Mucosa of gallbladder (tissue), 1 donor: ENCODE results near the gene NKAIN2. TPM values are rescaled to one million over a fixed set of nuclear protein-coding genes. Genes with fewer than 3 reads are reported as not detected.
"Not testable (repeated sequence)": the region's sequence is repeated elsewhere in the genome, so short reads cannot be mapped to it uniquely, and the experiment has no call there.

ENCODE experiments used
- DNase-seq: peaks from one replicate; pipeline ENCODE4 v3.0.0-alpha.2; 2020; ENCODE audit warnings: low spot score
- total RNA-seq: library from RNA; stranded (reverse); gene quantifications from one replicate; pipeline ENCODE4 v1.2.1, GENCODE V29; 2021
- donor health status: DM: no; HTN: no; CAD: no.

Gene NKAIN2
- total RNA-seq, 1 donor from 2014 or later: 0.29 TPM

DNA sequence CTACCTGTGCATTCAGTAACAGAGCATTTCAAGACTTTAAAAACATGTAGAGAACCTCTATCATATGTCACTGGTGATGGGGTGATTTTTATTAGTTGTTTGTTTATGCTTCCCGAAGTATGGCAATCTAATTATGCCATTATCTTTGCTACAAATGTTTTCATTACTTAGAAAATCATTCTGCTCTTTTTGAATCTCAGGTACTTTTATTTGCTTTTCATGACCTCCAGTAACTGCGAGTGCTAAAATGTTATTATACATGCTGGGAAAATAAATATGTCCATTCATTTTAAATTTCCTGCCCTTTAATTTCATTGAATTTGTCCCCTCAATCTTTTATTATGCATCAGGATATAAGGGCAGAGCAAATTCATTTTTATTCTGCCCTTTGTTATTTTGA lies 515.7 kb downstream of the NKAIN2 start:
- DNase-seq: no peak

DNA sequence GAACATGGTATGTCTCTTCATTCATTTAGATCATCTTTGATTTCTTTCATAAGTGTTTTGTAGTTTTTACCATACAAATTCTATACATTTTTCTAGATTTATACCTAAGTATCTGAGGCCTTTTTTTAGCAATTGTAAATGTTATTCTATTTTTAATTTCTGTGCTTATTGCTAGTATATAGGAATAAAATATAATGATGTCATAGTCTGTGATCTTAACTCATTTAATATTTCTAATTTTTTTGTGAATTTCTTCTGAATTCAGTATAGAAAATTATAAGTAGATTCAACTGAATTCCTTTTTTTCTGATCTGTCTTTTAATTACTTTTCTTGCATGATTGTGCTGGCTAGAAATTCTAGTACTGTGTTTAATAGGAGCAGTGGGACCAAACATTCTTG lies 520.6 kb downstream of the NKAIN2 start:
- DNase-seq: no peak

DNA sequence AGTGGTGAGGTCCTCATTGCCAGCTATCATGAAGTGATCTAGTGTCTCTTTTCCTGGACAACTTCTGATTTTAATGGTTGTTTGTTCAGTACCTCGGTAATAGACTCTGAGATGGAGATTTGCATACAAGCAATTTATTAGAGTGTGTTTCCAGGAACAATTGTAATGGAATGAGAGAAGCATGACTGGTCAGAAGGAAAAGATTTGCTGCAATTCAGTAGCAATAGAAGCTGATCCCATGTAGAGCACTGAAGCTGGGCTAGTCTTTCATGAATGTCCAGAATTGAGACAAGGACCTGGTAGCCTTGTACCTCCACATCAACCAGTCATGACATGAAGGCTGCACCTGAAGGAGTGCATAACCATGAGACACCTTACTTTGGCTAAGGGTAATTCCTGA lies 526.5 kb downstream of the NKAIN2 start:
- DNase-seq: no peak

DNA sequence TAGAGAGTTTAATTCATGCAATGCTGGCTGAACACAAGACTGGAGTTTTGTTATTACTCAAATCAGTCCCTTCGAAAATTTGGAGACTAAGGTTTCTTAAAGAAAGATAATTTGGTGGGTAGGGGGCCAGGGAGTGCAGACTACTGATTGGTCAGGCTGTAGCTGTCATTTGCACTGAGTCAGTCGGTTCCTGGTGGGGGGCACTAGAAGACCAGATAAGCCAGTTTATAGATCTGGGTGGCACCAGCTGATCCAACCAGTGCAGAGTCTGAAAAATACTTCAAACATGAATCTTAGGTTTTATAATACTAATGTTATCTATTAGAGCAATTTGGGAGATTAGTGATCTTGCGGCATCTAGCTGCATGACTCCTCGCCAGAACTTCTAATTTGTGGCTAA lies 530.7 kb downstream of the NKAIN2 start:
- no peak for DNase-seq

DNA sequence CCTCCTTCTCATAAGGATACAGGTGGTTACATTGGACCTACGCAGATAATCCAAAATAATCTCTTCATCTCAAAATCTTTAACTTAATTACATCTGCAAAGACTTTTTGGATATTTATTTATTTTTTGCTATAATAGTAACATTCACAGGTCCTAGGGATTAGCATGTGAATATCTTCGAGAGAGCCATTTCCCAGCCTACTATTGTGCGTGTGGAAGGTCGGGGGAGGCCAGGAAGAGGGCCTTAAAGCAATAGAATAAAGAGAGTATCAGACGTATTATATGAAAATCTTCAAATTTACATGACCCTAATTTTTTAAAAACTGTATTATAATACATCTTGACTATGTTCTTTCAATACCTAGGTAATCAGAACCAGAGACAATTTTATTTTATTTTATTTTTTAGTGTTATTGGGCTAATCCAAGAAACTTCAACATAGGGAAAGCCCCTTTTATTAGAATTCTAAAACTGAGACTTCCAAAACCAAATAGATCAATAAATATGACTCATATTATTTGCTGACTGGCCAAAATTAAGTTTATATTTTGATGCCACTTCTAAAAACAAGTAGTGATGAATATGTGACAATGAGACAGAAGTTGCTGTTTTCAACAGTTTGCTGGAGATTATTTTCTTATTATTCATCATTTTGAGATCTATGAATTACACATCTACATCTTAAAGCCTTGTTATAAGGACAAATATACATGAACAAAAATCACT lies 536.1 kb downstream of the NKAIN2 start:
- DNase-seq: no peak

DNA sequence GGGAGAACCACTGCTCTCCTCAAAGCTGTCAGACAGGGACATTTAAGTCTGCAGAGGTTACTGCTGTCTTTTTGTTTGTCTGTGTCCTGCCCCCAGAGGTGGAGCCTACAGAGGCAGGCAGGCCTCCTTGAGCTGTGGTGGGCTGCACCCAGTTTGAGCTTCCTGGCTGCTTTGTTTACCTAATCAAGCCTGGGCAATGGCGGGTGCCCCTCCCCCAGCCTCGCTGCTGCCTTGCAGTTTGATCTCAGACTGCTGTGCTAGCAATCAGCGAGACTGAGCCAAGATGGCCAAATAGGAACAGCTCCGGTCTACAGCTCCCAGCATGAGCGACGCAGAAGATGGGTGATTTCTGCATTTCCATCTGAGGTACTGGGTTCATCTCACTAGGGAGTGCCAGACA lies 544.7 kb downstream of the NKAIN2 start:
- not testable (repeated sequence) for DNase-seq

DNA sequence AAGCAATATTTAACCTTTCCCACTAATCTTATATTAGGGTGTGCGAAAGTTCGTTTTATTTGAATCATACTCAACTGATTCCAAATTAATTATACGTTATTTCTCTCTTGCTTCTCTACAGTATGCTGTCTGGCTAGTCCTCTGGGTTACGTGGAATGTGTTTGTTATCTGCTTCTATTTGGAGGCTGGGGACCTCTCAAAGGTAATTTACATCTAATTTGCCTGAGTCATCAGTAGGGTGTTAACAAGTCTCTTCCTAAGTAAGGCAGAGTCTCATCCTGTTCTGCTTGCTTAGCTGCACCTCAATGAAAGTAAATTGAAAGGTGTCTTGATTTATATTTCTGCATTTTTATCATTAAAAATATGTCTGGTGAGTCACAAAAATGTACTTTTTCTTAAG lies 551.5 kb downstream of the NKAIN2 start:
- DNase-seq: no peak

DNA sequence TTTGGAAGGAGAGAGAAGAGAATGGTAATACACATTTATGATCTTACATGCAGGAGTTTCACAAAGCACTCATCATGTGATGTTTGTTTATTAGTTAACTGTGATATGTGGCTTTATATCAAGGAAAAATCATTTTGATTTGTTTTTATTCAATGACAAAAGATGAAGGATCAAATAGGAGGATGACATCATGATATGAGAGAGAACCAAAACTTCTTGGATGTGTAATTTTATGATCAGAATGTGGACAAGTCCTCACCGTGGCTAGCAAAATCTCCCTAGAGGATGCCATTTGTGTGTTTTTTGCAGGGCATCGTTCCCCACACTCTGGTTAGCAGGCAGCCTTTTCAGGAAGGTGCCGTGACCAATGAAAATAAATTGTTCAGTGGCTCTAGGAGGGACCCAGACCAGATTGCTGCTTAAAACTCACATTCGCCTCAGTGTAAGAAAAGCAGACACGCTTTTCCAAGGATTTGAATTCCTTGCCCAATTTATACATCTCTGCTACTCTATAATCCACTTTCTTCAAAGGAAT lies 552.7 kb downstream of the NKAIN2 start:
- DNase-seq: no peak

DNA sequence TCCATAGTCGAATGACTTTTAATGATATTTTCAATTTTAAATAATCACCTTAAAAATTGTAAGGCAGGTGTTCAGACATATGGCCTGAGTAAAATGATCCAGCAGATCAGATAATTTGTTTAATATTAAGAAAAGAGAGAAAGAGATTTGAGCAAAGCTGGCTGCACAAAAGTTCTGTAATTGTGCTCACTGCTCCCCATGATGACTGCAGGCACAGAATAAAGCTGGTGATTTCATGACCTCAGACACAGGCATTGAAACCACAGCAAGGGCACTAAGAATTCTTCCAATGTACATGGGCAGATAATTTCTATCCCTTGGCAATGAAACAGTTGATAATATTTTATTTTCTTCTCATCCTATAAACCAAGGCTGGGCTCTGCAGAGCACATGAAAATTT lies 553.1 kb downstream of the NKAIN2 start:
- no peak for DNase-seq

DNA sequence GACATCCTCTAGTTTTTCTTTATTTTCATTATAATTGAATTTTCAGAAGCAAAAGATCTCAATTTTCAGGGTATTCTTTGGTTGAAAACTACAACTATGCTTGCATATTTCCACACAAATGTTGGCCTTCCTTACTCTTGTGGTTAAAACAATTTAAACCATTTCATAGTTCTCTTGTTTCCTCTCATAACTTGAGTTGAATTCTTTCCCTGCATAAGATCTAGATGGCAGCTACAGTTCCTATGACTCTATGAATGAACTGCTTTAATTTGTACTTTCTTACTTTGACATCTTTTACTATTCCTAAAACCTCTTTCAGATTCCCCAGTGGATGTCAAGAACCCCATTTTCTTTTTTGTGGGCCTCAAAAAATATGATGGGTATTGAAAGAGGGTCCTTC lies 564.5 kb downstream of the NKAIN2 start:
- no peak for DNase-seq

DNA sequence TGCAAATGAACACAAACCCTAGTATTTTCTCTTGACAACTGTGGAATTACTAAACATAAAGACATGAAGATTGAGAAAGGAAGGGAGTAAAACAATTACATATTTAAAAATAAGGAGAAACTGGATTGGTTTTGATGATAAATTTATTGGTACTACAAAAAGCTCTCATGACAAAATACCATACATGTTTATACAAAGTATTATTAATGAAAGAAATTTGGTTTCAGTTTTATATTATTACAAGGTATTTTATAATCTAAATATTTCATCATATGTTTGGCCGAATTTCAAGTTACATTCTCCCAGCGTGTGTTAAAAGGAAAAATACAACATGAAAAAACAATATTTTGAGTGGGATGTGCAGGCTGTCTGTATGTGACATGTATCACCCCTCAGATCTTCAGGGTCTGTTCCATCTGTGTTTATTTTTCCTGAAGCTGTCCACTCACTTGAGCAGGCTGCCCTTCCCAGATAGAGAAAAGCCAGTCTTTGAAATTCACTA lies 568.4 kb downstream of the NKAIN2 start:
- DNase-seq: no peak

DNA sequence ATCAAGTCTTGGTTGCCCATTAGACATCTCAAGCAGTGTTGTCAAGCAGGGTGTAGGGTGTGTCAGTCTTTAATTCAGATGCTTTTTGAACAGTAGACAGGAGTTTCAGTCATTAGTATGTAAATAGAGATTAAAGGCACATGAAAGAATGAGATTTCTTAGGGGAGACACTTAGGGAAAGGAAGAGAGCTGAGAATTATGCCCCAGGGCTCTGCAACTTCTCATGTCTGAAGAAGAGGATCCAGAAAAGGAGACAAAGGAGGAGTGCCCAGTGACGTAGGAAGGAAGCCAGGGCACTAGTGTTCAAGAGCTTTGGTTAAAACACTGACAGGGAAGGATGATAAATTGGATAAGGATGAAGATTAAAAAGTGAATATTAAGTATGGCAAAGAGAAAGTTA lies 569.7 kb downstream of the NKAIN2 start:
- DNase-seq: no peak

DNA sequence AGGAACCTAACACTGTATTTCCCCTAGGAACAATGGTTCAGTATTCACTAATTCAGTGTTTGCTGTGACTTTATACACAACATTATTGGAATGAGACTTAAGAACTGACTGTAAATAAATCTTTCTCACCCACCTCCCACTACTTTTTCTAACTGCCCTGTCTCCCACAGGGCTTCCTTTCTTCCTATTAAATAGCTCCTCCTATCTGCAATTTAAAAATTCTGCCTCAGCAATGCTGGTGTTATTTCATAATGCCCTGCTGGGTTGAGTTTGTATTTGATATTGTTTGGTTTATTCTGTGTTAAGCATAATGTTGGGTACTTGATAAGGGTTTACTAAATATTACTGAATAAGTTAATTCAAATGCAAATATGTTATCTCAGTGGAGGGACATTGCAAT lies 585.5 kb downstream of the NKAIN2 start:
- DNase-seq: no peak

DNA sequence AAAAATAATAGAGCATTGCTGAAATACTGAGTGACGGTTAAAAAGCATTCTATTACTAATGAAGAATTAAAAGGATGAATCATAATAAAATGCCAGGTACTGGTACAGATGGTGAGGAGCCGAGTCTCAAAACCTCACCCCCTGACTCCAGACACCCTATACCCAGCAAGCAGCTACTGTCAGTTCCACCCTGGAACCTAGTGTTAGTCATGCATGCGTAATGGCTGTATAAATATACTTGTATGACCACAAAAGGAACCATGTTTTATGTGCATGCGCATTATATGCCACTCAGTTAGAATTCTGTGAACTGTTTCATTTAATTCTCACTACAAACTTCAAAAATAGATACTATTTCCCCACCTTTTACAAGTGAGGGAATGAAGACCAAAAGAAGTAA lies 589.9 kb downstream of the NKAIN2 start:
- DNase-seq: no peak

DNA sequence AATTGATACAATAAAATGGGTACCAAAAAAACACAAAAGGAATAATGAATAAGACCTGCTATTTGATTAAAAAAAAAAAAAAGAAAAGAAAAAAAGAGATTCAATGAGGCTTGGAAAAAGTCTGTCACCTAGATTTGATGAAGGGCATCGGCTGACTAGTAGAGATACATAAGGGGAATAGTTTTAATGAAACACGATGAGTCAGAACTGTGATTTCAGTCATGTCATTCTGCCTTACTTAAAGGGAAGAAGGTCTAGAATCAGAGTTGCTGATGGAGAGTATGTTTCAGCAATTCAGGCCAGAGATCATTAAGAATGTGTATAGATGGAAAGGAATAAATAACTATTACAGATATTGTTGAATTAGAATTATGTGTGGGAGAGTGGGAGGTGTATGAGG lies 592.7 kb downstream of the NKAIN2 start:
- no peak for DNase-seq

DNA sequence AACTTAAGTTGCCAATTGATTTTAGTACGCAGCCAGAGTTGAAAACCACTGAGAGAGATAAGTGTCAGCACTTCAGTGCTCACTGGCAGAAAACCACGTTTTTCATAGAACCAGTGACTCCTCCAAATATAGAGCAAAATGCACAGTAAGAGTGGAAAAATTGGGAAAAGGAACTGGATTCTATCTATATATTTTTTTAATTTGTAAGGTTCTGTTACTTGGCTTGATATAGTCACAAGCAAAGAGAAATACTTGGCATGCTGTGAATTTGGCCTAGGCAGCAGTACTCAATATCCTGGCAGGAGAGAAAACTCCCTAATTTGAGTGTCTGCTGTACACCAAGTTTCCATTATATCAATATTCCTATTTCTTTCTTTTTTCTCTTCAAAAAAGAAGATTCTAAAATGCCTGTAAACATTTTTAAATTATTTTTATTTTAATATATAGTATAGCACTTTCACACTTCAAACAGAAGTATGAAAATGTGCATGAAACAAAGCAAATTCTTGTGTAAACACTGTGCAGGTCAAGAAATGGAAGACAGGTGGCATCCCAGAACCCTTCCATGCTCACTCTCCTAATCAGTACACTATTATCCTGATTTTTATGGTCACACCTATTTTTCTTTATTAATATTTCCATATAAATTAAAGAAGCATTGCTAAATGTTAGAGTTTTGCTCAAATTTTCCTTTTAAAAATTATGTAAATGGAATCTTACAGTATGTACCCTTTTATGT lies 596.8 kb downstream of the NKAIN2 start:
- DNase-seq: no peak

DNA sequence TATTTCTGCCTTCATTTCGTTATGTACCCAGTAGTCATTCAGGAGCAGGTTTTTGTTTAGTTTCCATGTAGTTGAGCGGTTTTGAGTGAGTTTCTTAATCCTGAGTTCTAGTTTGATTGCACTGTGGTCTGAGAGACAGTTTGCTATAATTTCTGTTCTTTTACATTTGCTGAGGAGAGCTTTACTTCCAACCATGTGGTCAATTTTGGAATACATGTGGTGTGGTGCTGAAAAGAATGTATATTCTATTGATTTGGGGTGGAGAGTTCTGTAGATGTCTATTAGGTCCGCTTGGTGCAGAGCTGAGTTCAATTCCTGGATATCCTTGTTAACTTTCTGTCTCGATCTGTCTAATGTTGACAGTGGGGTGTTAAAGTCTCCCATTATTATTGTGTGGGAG lies 606.8 kb downstream of the NKAIN2 start:
- not testable (repeated sequence) for DNase-seq

DNA sequence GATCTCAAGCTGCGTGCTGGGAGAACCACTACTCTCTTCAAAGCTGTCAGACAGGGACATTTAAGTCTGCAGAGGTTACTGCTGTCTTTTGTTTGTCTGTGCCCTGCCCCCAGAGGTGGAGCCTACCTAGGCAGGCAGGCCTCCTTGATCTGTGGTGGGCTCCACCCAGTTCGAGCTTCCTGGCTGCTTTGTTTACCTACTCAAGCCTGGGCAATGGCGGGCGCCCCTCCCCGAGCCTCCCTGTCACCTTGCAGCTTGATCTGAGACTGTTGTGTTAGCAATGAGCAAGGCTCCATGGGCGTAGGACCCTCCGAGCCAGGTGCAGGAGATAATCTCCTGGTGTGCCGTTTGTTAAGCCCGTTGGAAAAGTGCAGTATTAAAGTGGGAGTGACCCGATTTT lies 609.0 kb downstream of the NKAIN2 start:
- not testable (repeated sequence) for DNase-seq

DNA sequence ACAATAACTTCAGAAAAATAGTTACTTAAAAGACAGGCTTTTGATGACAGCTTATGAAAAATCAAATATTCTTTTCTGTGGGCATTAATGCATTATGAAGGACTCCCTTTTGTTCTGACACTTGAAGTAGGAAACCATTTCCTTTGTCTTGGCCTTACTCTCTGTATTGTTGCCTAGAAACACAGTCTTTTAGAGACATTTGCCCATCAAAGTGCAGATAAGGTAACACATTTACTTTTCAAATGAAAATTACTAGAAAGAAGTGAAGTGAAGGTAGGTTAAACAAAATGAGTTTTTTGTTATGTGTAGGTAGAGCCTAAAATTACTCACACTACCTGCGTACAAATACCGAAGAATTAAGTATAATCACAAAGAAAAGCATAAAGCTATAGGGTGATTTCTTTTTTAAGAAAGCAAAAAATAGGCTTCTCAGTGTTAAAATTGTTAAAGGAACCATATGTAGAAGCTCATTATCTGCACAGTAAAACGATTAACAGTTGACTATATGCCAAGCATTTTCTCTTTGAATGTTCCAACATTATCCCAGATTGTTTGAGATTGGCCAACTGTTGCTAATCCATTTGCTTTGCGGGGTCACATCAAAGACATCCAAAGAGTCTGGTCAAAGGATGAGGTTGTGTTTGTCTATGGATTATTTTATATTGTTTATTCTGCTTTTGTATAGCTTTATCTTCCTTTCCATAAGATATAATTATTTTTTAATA lies 616.6 kb downstream of the NKAIN2 start:
- no peak for DNase-seq

DNA sequence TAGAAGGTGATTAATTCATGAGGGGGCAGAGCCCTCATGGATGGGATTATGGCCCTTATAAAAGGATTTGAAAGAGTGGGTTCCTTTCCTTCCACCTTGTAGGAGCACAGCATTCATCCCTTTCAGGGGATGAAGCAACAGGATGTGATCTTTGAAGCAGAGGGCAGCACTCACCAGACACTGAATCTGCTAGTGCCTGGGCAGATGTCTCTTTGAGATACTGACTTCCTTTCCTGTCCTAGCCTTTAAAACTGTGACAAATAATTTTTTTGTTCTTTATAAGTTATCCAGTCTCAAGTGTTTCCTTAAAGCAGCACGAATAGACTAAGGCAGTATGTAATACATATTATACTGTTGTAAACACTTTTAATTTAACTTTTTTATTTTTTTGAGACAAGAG lies 620.0 kb downstream of the NKAIN2 start:
- DNase-seq: no peak

DNA sequence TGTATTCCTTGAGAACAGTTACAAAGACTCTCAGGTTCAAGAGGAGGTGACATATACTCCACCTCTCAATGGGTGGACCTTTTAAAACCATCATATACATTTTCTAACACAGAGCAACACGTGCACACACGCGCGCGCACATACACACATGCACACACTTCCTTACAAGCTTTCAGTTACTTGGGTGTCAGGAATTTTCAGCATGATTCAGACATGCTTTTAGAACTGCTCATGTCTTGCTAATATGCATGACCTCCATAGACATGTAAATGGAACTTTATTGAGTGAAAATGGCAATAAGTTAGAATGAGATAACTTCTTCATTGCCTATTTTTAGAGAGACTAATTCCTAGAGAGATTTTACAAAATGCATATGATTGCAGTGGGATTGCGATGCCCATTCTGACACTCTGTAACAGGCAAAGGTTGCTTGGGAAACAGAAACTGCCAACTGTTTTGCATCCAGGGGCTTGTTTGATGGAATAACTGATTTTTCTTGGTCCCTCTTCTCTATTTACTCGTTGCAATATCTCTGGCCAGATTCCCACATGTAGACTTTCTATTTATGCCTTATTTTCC lies 627.2 kb downstream of the NKAIN2 start:
- no peak for DNase-seq

DNA sequence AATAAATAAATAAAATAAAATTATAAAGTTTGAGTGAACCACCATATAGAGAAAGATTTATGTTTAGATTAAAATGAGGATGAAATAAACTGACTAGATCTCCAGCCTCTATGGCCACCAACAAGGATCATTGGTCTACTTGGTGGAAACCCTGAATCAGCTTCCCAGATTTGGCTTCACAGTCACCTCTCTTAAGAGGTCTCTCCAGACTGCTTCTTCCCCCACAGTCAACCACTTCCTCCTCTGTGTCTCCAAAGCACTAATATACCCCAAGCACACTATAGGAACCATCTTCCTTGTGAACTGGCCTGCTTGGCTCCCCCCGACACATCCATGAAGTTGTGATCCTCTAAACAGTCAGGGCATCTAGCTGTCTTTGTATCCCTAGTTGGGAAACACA lies 629.0 kb downstream of the NKAIN2 start:
- no peak for DNase-seq
